ENCODE measurements around the gene AQP1.

- TF ChIP-seq EZH2 (IDR thresholded peaks at IDR 0.05; ENCODE audit: insufficient read depth, poor library complexity, severe bottlenecking) (no peak), EZH2phosphoT487 (IDR thresholded peaks at IDR 0.05; ENCODE audit: insufficient read depth, low read depth) (no peak)
Measured at GRCh38 chr7:30900053-30900452, 11.6 kb upstream of the AQP1 start.
